Measurements from ENCODE around the gene FAM174C.

Gene FAM174C

DNA sequence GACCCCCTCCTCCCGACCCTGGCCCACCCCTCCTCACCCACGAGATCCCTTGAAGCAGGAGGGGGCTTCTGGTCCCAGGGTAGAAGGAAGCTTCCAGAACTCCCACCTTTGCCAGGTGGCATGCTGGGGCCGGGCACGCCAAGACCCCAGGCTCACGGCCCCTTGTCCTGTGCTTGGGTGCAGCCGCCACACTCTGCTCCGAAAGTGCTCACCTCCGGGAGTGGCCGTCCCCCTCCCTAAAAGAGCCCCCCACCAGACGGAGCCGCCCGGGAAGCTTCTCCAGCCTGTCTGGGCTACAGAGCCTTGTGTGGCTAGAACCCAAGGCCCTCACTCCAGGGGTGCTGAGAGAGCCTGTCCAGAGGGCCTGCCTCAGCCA, 8.6 kb downstream of the FAM174C start:
- no peak overlapping the region for H3K4me2 ChIP-seq (ENCODE audit: low read depth, low read length, poor library complexity, severe bottlenecking)
- H2AFZ ChIP-seq (ENCODE audit: low read length) = no peak overlapping the region
- no peaks in the 10 kb centered on the region for H3K9me3 ChIP-seq (ENCODE audit: insufficient read depth, low read depth, low read length)
- no peaks in the 10 kb centered on the region for H3K9me2 ChIP-seq (replicated peaks; ENCODE audit: low read depth, low read length)
- H3F3A ChIP-seq (ENCODE audit: low read depth) = no peaks in the 10 kb centered on the region
- TF ChIP-seq, protein P1, sequence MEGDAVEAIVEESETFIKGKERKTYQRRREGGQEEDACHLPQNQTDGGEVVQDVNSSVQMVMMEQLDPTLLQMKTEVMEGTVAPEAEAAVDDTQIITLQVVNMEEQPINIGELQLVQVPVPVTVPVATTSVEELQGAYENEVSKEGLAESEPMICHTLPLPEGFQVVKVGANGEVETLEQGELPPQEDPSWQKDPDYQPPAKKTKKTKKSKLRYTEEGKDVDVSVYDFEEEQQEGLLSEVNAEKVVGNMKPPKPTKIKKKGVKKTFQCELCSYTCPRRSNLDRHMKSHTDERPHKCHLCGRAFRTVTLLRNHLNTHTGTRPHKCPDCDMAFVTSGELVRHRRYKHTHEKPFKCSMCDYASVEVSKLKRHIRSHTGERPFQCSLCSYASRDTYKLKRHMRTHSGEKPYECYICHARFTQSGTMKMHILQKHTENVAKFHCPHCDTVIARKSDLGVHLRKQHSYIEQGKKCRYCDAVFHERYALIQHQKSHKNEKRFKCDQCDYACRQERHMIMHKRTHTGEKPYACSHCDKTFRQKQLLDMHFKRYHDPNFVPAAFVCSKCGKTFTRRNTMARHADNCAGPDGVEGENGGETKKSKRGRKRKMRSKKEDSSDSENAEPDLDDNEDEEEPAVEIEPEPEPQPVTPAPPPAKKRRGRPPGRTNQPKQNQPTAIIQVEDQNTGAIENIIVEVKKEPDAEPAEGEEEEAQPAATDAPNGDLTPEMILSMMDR (conservative IDR thresholded peaks at IDR 0.05; ENCODE audit: low read length) = no peak
- TF ChIP-seq EZH2phosphoT487 (IDR thresholded peaks at IDR 0.05; ENCODE audit: borderline replicate concordance) = no peak
- no peaks in the 10 kb centered on the region for H3K27me3 ChIP-seq (ENCODE audit: insufficient read depth, low read length, poor library complexity, severe bottlenecking)
- no peaks in the 10 kb centered on the region for H3K79me2 ChIP-seq (ENCODE audit: insufficient read depth, low read length)
- H4K20me1 ChIP-seq (ENCODE audit: insufficient read depth, low read length, poor library complexity, severe bottlenecking) = no peaks in the 10 kb centered on the region
- H3K9ac ChIP-seq (ENCODE audit: low read depth, low read length, poor library complexity, severe bottlenecking) = no peak overlapping the region
- H3K4me3 ChIP-seq (ENCODE audit: low read length, poor library complexity, severe bottlenecking) = no peak overlapping the region
- H3K36me3 ChIP-seq (ENCODE audit: insufficient read depth, low read length) = peaks cover 7% of the 10 kb centered on the region; the same call in 1 of the 2 replicates
- no peaks in the 10 kb centered on the region for H3K4me1 ChIP-seq (ENCODE audit: insufficient read depth, low read length, poor library complexity, severe bottlenecking)

DNA sequence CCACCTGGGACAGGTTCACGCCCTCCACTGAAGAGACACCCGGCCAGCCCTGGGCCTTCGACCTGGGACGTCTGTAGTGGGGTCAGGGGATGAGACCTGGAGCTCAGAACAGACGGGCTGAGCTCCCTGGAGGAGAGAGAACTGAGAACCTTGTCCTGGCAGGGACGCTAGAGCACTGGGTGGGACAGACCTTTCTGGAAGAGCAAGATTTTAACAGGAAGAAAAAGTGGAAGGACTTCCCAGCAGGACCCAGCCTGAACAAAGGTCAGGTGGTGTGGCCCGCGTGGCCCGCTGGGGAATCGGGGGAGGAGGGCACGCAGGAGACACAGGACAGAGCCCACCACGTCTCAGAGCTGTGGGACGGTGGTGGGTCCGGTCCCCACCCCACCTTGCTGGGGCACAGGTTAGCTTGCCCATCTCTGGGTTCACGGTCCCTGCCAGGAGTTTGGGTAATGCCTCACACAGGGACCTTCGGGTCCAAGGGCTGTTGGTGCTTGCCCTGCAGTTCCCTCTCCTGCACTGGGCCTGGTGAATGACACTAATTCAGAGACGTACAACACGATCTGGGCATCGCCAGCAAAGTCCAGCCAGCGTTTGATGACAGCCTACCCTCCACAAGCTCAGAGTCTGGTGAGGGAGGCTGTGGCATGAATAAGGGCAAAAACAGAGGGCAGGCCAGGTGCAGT, 9.1 kb downstream of the FAM174C start:
- Histone ChIP-seq H2AFZ (ENCODE audit: low read length) (no peak overlapping the region), H3K4me2 (ENCODE audit: low read depth, low read length, poor library complexity, severe bottlenecking) (no peak overlapping the region), H3F3A (ENCODE audit: low read depth) (no peaks in the 10 kb centered on the region), H3K27me3 (ENCODE audit: insufficient read depth, low read length, poor library complexity, severe bottlenecking) (no peaks in the 10 kb centered on the region), H3K4me1 (ENCODE audit: insufficient read depth, low read length, poor library complexity, severe bottlenecking) (no peaks in the 10 kb centered on the region), H3K36me3 (ENCODE audit: insufficient read depth, low read length) (peaks cover 1% of the 10 kb centered on the region; the same call in 1 of the 2 replicates), H3K4me3 (ENCODE audit: low read length, poor library complexity, severe bottlenecking) (no peak overlapping the region), H4K20me1 (ENCODE audit: insufficient read depth, low read length, poor library complexity, severe bottlenecking) (no peaks in the 10 kb centered on the region), H3K9me3 (ENCODE audit: insufficient read depth, low read depth, low read length) (no peaks in the 10 kb centered on the region), H3K79me2 (ENCODE audit: insufficient read depth, low read length) (no peaks in the 10 kb centered on the region), H3K9me2 (replicated peaks; ENCODE audit: low read depth, low read length) (no peaks in the 10 kb centered on the region), H3K9ac (ENCODE audit: low read depth, low read length, poor library complexity, severe bottlenecking) (no peak overlapping the region)
- TF ChIP-seq, protein P1 (conservative IDR thresholded peaks at IDR 0.05; ENCODE audit: low read length) = no peak
- TF ChIP-seq EZH2phosphoT487 (IDR thresholded peaks at IDR 0.05; ENCODE audit: borderline replicate concordance) = no peak

DNA sequence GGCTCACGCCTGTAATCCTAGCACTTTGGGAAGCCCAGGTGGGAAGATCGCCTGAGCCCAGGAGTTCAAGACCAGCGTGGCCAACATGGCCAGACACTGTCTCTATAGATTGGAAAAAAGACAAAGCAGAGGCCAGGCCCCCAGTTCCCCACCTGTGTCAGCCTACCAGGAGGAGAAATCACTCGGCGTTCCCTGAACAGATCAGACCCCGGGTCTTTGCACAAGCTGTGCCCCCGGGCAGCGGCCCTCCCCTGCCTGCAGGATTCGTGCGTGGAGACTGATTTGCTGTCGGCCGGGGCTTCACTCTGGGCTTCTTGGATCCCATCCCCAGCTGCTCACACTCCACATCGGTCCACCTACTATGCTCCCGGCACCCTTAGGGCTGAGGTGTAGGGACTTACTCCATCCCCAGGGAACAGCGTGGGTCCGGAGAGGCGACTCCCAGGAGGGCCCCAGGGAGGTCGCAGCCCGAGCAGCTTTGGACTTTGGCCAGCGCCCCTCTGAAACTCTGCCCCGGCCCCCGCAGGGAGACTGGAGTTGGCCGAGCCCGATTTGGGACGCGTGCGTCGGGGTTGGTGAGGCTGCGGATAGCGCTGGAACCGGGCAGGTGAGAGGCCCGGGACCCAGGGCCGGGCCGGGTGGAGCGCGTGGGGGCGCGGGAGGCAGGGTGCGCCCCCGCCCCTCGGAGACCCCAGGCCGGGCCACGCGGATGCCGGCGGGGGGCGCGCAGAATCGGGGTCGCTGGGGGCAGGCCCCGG, 9.8 kb downstream of the FAM174C start:
- no peak overlapping the region for H3K9ac ChIP-seq (ENCODE audit: low read depth, low read length, poor library complexity, severe bottlenecking)
- H4K20me1 ChIP-seq (ENCODE audit: insufficient read depth, low read length, poor library complexity, severe bottlenecking) = no peaks in the 10 kb centered on the region

More for the DNA sequence above, 9.8 kb downstream of the FAM174C start:
- Histone ChIP-seq H3K9me2 (replicated peaks; ENCODE audit: low read depth, low read length) (no peaks in the 10 kb centered on the region), H2AFZ (ENCODE audit: low read length) (no peak overlapping the region), H3K79me2 (ENCODE audit: insufficient read depth, low read length) (no peaks in the 10 kb centered on the region), H3K4me1 (ENCODE audit: insufficient read depth, low read length, poor library complexity, severe bottlenecking) (no peaks in the 10 kb centered on the region), H3F3A (ENCODE audit: low read depth) (no peaks in the 10 kb centered on the region), H3K9me3 (ENCODE audit: insufficient read depth, low read depth, low read length) (no peaks in the 10 kb centered on the region), H3K27me3 (ENCODE audit: insufficient read depth, low read length, poor library complexity, severe bottlenecking) (no peaks in the 10 kb centered on the region), H3K4me3 (ENCODE audit: low read length, poor library complexity, severe bottlenecking) (no peak overlapping the region), H3K4me2 (ENCODE audit: low read depth, low read length, poor library complexity, severe bottlenecking) (no peak overlapping the region), H3K36me3 (ENCODE audit: insufficient read depth, low read length) (no peaks in the 10 kb centered on the region)
- no peak for TF ChIP-seq EZH2phosphoT487 (IDR thresholded peaks at IDR 0.05; ENCODE audit: borderline replicate concordance)
- TF ChIP-seq, protein P1 (conservative IDR thresholded peaks at IDR 0.05; ENCODE audit: low read length) = no peak

Measured in Loucy (cell line).